ENCODE data around the gene GAS7.

GRCh38 chr17:10119203-10120108 is 79.0 kb downstream of the GAS7 start:
- TF ChIP-seq CTCF (IDR thresholded peaks at IDR 0.05 in 2 of 3, conservative IDR thresholded peaks at IDR 0.05 in 1 of 3; ENCODE audit: borderline replicate concordance in 1 of 3, insufficient read depth in 1 of 3, low read depth in 2 of 3, low read length in 2 of 3) (no peak), EGR1 (IDR thresholded peaks at IDR 0.05; ENCODE audit: low read depth) (no peak), FOSL1 (IDR thresholded peaks at IDR 0.05; ENCODE audit: low read depth) (no peak), POLR2AphosphoS5 (IDR thresholded peaks at IDR 0.05; ENCODE audit: low read depth, low read length) (peak; percentile 71), ZBTB33 (IDR thresholded peaks at IDR 0.05; ENCODE audit: extremely low read depth, insufficient replicate concordance, low read length) (peak; percentile 71), REST (IDR thresholded peaks at IDR 0.05; ENCODE audit: low read depth) (no peak), SP1 (IDR thresholded peaks at IDR 0.05; ENCODE audit: low read depth) (peak; percentile 97)

All from HCT116 (cell line).